ENCODE data around the gene ACTL7A. TPM values are rescaled to one million over a fixed set of nuclear protein-coding genes. Genes with fewer than 3 reads are reported as not detected.

ACTL7A gene, protein sequence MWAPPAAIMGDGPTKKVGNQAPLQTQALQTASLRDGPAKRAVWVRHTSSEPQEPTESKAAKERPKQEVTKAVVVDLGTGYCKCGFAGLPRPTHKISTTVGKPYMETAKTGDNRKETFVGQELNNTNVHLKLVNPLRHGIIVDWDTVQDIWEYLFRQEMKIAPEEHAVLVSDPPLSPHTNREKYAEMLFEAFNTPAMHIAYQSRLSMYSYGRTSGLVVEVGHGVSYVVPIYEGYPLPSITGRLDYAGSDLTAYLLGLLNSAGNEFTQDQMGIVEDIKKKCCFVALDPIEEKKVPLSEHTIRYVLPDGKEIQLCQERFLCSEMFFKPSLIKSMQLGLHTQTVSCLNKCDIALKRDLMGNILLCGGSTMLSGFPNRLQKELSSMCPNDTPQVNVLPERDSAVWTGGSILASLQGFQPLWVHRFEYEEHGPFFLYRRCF
- not detected for polyA plus RNA-seq
- long read RNA-seq, donor 1: 0 reads
- long read RNA-seq, donor 2: 0 reads
- long read RNA-seq, donor 3: 0 reads
- long read RNA-seq, donor 4: 0 reads
- long read RNA-seq, donor 5: 0 reads
- long read RNA-seq, donor 6, partial matches to known transcripts: 20 of 20 reads
- long read RNA-seq, donor 6, other reads (novel, unspliced or antisense): 0 of 20 reads
- long read RNA-seq, donor 7: 0 reads
- long read RNA-seq, donor 8: 0 reads
- long read RNA-seq, donor 9: 0 reads
- long read RNA-seq, donor 10: 0 reads
- long read RNA-seq, donor 11, partial matches to known transcripts: 20 of 20 reads
- long read RNA-seq, donor 11, other reads (novel, unspliced or antisense): 0 of 20 reads

- Histone ChIP-seq H3K27me3 (ENCODE audit: control insufficient read depth, insufficient read depth, low read length) (no peaks in the 10 kb centered on the region), H3K36me3 (ENCODE audit: control insufficient read depth, insufficient read depth, low read length) (no peaks in the 10 kb centered on the region), H3K27ac (ENCODE audit: low read length) (no peak within 1 kb of the TSS), H3K4me1 (ENCODE audit: control insufficient read depth, insufficient read depth, low read length) (no peaks in the 10 kb centered on the region), H3K9me3 (ENCODE audit: control insufficient read depth, low read depth, low read length) (no peaks in the 10 kb centered on the region), H3K4me3 (ENCODE audit: low read length) (no peak within 1 kb of the TSS)
- 100% methylated on average over 2 of the region's 3 CpGs for WGBS (ENCODE audit: insufficient coverage, low lambda C conversion rate)
- DNase-seq: no peak
Measured at GRCh38 chr9:108861997-108862396, at the start of gene ACTL7A. TSS of gene ACTL7A (plus strand) at chr9:108862266. CDS start at chr9:108862323, 57 bp downstream.

GRCh38 chr9:108812396-108813025 is 49.6 kb upstream of the ACTL7A start:
- no peaks in the 10 kb centered on the region for H3K9me3 ChIP-seq (ENCODE audit: control insufficient read depth, low read depth, low read length)
- H3K4me1 ChIP-seq (ENCODE audit: control insufficient read depth, insufficient read depth, low read length): no peaks in the 10 kb centered on the region
- no peaks in the 10 kb centered on the region for H3K36me3 ChIP-seq (ENCODE audit: control insufficient read depth, insufficient read depth, low read length)
- 69% methylated on average over 2 of the region's 8 CpGs for WGBS (ENCODE audit: insufficient coverage, low lambda C conversion rate)
- no peak for DNase-seq
- H3K4me3 ChIP-seq (ENCODE audit: low read length): no peak overlapping the region
- no peak overlapping the region for H3K27ac ChIP-seq (ENCODE audit: low read length)
- peaks cover 4% of the 10 kb centered on the region for H3K27me3 ChIP-seq (ENCODE audit: control insufficient read depth, insufficient read depth, low read length)

- DNase-seq: no peak
- Histone ChIP-seq H3K27ac (ENCODE audit: low read length) (no peak overlapping the region), H3K4me1 (ENCODE audit: control insufficient read depth, insufficient read depth, low read length) (no peaks in the 10 kb centered on the region), H3K9me3 (ENCODE audit: control insufficient read depth, low read depth, low read length) (no peaks in the 10 kb centered on the region), H3K27me3 (ENCODE audit: control insufficient read depth, insufficient read depth, low read length) (peaks cover 4% of the 10 kb centered on the region), H3K36me3 (ENCODE audit: control insufficient read depth, insufficient read depth, low read length) (no peaks in the 10 kb centered on the region), H3K4me3 (ENCODE audit: low read length) (no peak overlapping the region)
- 100% methylated on average over 1 of the region's 2 CpGs for WGBS (ENCODE audit: insufficient coverage, low lambda C conversion rate)
Measured at GRCh38 chr9:108813951-108814601, 48.0 kb upstream of the ACTL7A start.

GRCh38 chr9:108815156-108815555 is 46.9 kb upstream of the ACTL7A start:
- WGBS (ENCODE audit: insufficient coverage, low lambda C conversion rate): 60% methylated on average over 1 of the region's 3 CpGs
- no peaks in the 10 kb centered on the region for H3K4me1 ChIP-seq (ENCODE audit: control insufficient read depth, insufficient read depth, low read length)
- peaks cover under 1% of the 10 kb centered on the region for H3K27me3 ChIP-seq (ENCODE audit: control insufficient read depth, insufficient read depth, low read length)
- no peak overlapping the region for H3K27ac ChIP-seq (ENCODE audit: low read length)
- H3K4me3 ChIP-seq (ENCODE audit: low read length): no peak overlapping the region
- H3K36me3 ChIP-seq (ENCODE audit: control insufficient read depth, insufficient read depth, low read length): no peaks in the 10 kb centered on the region
- DNase-seq: no peak
- no peaks in the 10 kb centered on the region for H3K9me3 ChIP-seq (ENCODE audit: control insufficient read depth, low read depth, low read length)

- no peaks in the 10 kb centered on the region for H3K36me3 ChIP-seq (ENCODE audit: control insufficient read depth, insufficient read depth, low read length)
- no peak for DNase-seq
- H3K4me3 ChIP-seq (ENCODE audit: low read length): no peak overlapping the region
- WGBS (ENCODE audit: insufficient coverage, low lambda C conversion rate): 100% methylated on average over 1 of the region's 10 CpGs
- no peaks in the 10 kb centered on the region for H3K4me1 ChIP-seq (ENCODE audit: control insufficient read depth, insufficient read depth, low read length)
- H3K27me3 ChIP-seq (ENCODE audit: control insufficient read depth, insufficient read depth, low read length): no peaks in the 10 kb centered on the region
- H3K9me3 ChIP-seq (ENCODE audit: control insufficient read depth, low read depth, low read length): no peaks in the 10 kb centered on the region
- no peak overlapping the region for H3K27ac ChIP-seq (ENCODE audit: low read length)
Measured at GRCh38 chr9:108816037-108816436, 46.0 kb upstream of the ACTL7A start.

DNA sequence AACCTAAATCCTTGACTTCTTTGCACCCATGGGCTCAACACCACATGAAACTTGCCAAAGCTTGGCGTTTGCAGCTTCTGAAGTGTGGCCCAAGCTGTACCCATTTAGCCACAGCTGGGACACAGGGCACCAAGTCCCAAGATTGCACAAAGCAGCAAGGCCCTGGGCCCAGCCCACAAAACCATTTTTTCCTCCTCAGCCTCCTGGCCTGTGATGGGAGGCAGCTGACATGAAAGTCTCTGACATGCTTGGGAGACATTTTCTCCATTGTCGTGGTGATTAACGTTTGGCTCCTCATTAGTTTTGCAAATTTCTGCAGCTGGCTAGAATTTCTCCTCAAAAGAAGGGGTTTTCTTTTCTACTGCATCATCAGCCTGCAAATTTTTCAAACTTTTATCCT is 38.2 kb upstream of the ACTL7A start:
- H3K4me3 ChIP-seq (ENCODE audit: low read length): no peak overlapping the region
- DNase-seq: no peak
- no peaks in the 10 kb centered on the region for H3K4me1 ChIP-seq (ENCODE audit: control insufficient read depth, insufficient read depth, low read length)
- no peaks in the 10 kb centered on the region for H3K9me3 ChIP-seq (ENCODE audit: control insufficient read depth, low read depth, low read length)
- H3K27ac ChIP-seq (ENCODE audit: low read length): no peak overlapping the region
- WGBS (ENCODE audit: insufficient coverage, low lambda C conversion rate): 80% methylated on average over 1 of the region's 3 CpGs
- H3K27me3 ChIP-seq (ENCODE audit: control insufficient read depth, insufficient read depth, low read length): no peaks in the 10 kb centered on the region
- H3K36me3 ChIP-seq (ENCODE audit: control insufficient read depth, insufficient read depth, low read length): no peaks in the 10 kb centered on the region

DNA sequence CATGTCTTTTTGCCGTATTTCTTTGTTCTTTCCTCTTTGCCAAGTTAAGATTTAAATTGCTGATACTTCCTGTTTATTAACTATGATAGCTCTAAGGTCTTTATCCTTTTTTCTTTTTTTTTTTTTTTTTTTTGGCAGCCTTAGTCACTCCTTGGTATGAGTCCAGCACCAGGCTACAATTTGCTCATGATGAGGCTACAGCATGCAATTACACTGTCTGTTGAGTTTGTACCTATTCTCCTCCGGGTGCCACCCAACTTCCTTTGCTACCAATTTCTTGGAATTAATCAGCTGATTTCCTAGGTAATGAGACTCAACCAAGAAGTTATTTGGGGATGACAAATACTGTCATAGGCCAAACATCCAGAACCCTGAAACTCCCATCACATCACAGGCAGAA is 31.8 kb upstream of the ACTL7A start:
- Histone ChIP-seq H3K4me1 (ENCODE audit: control insufficient read depth, insufficient read depth, low read length) (no peaks in the 10 kb centered on the region), H3K27ac (ENCODE audit: low read length) (no peak overlapping the region), H3K36me3 (ENCODE audit: control insufficient read depth, insufficient read depth, low read length) (no peaks in the 10 kb centered on the region), H3K4me3 (ENCODE audit: low read length) (no peak overlapping the region), H3K27me3 (ENCODE audit: control insufficient read depth, insufficient read depth, low read length) (peaks cover 2% of the 10 kb centered on the region), H3K9me3 (ENCODE audit: control insufficient read depth, low read depth, low read length) (no peaks in the 10 kb centered on the region)
- 88% methylated on average over 1 of the region's 2 CpGs for WGBS (ENCODE audit: insufficient coverage, low lambda C conversion rate)
- DNase-seq: no peak

GRCh38 chr9:108831496-108832178 is 30.4 kb upstream of the ACTL7A start:
- Histone ChIP-seq H3K4me3 (ENCODE audit: low read length) (no peak overlapping the region), H3K4me1 (ENCODE audit: control insufficient read depth, insufficient read depth, low read length) (no peaks in the 10 kb centered on the region), H3K9me3 (ENCODE audit: control insufficient read depth, low read depth, low read length) (no peaks in the 10 kb centered on the region), H3K27ac (ENCODE audit: low read length) (no peak overlapping the region), H3K27me3 (ENCODE audit: control insufficient read depth, insufficient read depth, low read length) (peaks cover 2% of the 10 kb centered on the region), H3K36me3 (ENCODE audit: control insufficient read depth, insufficient read depth, low read length) (no peaks in the 10 kb centered on the region)
- no peak for DNase-seq
- WGBS (ENCODE audit: insufficient coverage, low lambda C conversion rate): no CpG with 5 or more reads among the region's 1 CpG

GRCh38 chr9:108832179-108832500 is 29.9 kb upstream of the ACTL7A start:
- DNase-seq: no peak
- Histone ChIP-seq H3K4me3 (ENCODE audit: low read length) (no peak overlapping the region), H3K36me3 (ENCODE audit: control insufficient read depth, insufficient read depth, low read length) (no peaks in the 10 kb centered on the region), H3K4me1 (ENCODE audit: control insufficient read depth, insufficient read depth, low read length) (no peaks in the 10 kb centered on the region), H3K9me3 (ENCODE audit: control insufficient read depth, low read depth, low read length) (no peaks in the 10 kb centered on the region), H3K27ac (ENCODE audit: low read length) (no peak overlapping the region), H3K27me3 (ENCODE audit: control insufficient read depth, insufficient read depth, low read length) (peaks cover 2% of the 10 kb centered on the region)
- no CpG with 5 or more reads among the region's 3 CpGs for WGBS (ENCODE audit: insufficient coverage, low lambda C conversion rate)
